Fibroblast of lung (primary cell): ENCODE measurements around the gene ITPRID2. TPM values are rescaled to one million over a fixed set of nuclear protein-coding genes. Genes with fewer than 3 reads are reported as not detected.

Source experiments
- DNase-seq, 2 donors: peaks; one replicate each; pipeline versions ENCODE4 v3.0.0 to v3.0.0-alpha.2; 2010; ENCODE audit warnings: low read depth in 2 of 2
- H2AFZ ChIP-seq: 2 replicates; pipeline ENCODE4 v1.5.1; 2012; ENCODE audit warnings: low read length, control low read depth, inconsistent platforms
- H3K27ac ChIP-seq: 2 replicates; pipeline ENCODE4 v1.5.1; 2011; ENCODE audit warnings: low read length, control low read depth; ENCODE audit not compliant: insufficient read depth
- H3K27me3 ChIP-seq: 2 replicates; pipeline ENCODE4 v1.5.1; 2011; ENCODE audit warnings: mild to moderate bottlenecking, low read length; ENCODE audit not compliant: control insufficient read depth, insufficient read depth
- H3K36me3 ChIP-seq: 2 replicates; pipeline ENCODE4 v1.5.1; 2011; ENCODE audit warnings: low read length; ENCODE audit not compliant: control insufficient read depth, insufficient read depth
- H3K4me1 ChIP-seq: 2 replicates; pipeline ENCODE4 v1.5.1; 2011; ENCODE audit warnings: low read length; ENCODE audit not compliant: control insufficient read depth, insufficient read depth; ENCODE audit errors: extremely low read depth
- H3K4me2 ChIP-seq: 2 replicates; pipeline ENCODE4 v1.5.1; 2011; ENCODE audit warnings: low read length, control low read depth; ENCODE audit not compliant: insufficient read depth; ENCODE audit errors: extremely low read depth
- H3K4me3 ChIP-seq, 4 experiments: fragments of 200-600 bp in 1 of 4; sonication (generic) in 1 of 4; replicated peaks in 1 of 4; 2 replicates each; pipeline ENCODE4 v1.5.1; 2011 to 2016; ENCODE audit warnings: low read length in 4 of 4, low read depth in 3 of 4, mild to moderate bottlenecking in 3 of 4, control low read depth in 2 of 4, inconsistent platforms in 1 of 4, mixed read lengths in 1 of 4; ENCODE audit not compliant: insufficient read depth in 1 of 4; ENCODE audit errors: control extremely low read depth in 1 of 4
- H3K79me2 ChIP-seq: 2 replicates; pipeline ENCODE4 v1.5.1; 2012; ENCODE audit warnings: mild to moderate bottlenecking, low read length, inconsistent platforms; ENCODE audit not compliant: control insufficient read depth, insufficient read depth
- H3K9ac ChIP-seq: 2 replicates; pipeline ENCODE4 v1.5.1; 2011; ENCODE audit warnings: mild to moderate bottlenecking, low read length, control low read depth; ENCODE audit not compliant: insufficient read depth
- H3K9me3 ChIP-seq: 2 replicates; pipeline ENCODE4 v1.5.1; 2012; ENCODE audit warnings: low read depth, low read length; ENCODE audit not compliant: control insufficient read depth, insufficient read depth
- H4K20me1 ChIP-seq: 2 replicates; pipeline ENCODE4 v1.5.1; 2011; ENCODE audit warnings: low read length; ENCODE audit not compliant: control insufficient read depth, insufficient read depth; ENCODE audit errors: extremely low read depth
- EZH2 ChIP-seq: IDR thresholded peaks from 2 replicates; pipeline ENCODE4 v1.5.1; 2012; ENCODE audit warnings: low read length, control low read depth, mild to moderate bottlenecking; ENCODE audit errors: missing control alignments
- polyA plus RNA-seq, 2 donors: library from polyadenylated mRNA; depleted of rRNA in 1 of 2; stranded (reverse) in 1 of 2; unstranded in 1 of 2; fragments of >200 nt; gene quantifications; 2 replicates each; pipeline ENCODE4 v1.2.1, GENCODE V29; 2011 to 2012; ENCODE audit warnings: missing spikeins in 1 of 2
- total RNA-seq: library from RNA; depleted of rRNA; stranded (reverse); fragments of >200 nt; gene quantifications from 2 replicates; pipeline ENCODE4 v1.2.1, GENCODE V29; 2014
- TF ChIP-seq, protein P1 (sequence below), 2 donors: IDR thresholded peaks in 1 of 2; conservative IDR thresholded peaks in 1 of 2; 1 replicate in 1 of 2; 2 replicates in 1 of 2; pipeline ENCODE4 v1.5.1; 2011 to 2012; ENCODE audit warnings: low read length in 2 of 2, control low read depth in 1 of 2, inconsistent platforms in 1 of 2, low read depth in 1 of 2, mild to moderate bottlenecking in 1 of 2

The ITPRID2 gene
- total and polyA plus RNA-seq, 2 donors (not counting 1 experiment from before 2014, with no cell fraction given), result 70.5 to 179 TPM

DNA sequence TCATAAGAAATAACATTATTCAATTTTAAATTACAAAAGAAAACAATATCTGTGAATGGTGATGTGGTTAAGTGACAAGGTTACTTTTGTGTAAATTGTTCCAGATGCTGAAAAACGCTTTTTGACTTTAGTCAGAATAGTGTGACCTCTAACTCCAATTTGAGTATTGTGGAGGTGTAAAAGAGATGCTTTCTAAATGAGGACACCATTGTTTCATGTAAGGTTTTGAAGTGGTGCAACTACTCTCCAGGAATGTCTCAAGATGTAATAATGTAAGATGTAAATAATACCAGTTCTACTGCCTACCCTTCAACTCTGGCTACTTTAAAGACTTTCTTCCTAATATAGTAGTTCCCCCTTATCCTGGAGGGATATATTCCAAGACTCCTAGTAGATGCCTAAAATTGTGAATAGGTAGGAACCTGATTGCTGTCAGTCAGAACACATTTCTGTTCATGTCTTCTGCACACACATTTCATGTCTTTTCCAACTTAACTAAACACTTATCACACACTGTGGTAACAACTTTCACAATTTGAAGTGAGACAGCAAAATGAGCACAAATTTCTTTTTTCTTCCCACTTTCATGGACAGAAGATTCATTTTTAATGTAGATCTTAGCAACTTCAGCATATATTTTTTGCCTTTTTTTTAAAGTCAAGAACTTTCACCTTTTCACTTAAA is 55.1 kb downstream of the ITPRID2 start:
- Histone ChIP-seq H2AFZ (no peak overlapping the region), H3K4me3 (no peak overlapping the region), H3K79me2 (no peaks in the 10 kb centered on the region), H3K36me3 (no peaks in the 10 kb centered on the region), H3K4me1 (peaks cover 6% of the 10 kb centered on the region), H4K20me1 (no peaks in the 10 kb centered on the region), H3K9ac (no peak overlapping the region), H3K27me3 (no peaks in the 10 kb centered on the region), H3K27ac (no peak overlapping the region), H3K4me2 (no peak overlapping the region), H3K9me3 (no peaks in the 10 kb centered on the region)
- DNase-seq, result no peak
- TF ChIP-seq, protein P1, sequence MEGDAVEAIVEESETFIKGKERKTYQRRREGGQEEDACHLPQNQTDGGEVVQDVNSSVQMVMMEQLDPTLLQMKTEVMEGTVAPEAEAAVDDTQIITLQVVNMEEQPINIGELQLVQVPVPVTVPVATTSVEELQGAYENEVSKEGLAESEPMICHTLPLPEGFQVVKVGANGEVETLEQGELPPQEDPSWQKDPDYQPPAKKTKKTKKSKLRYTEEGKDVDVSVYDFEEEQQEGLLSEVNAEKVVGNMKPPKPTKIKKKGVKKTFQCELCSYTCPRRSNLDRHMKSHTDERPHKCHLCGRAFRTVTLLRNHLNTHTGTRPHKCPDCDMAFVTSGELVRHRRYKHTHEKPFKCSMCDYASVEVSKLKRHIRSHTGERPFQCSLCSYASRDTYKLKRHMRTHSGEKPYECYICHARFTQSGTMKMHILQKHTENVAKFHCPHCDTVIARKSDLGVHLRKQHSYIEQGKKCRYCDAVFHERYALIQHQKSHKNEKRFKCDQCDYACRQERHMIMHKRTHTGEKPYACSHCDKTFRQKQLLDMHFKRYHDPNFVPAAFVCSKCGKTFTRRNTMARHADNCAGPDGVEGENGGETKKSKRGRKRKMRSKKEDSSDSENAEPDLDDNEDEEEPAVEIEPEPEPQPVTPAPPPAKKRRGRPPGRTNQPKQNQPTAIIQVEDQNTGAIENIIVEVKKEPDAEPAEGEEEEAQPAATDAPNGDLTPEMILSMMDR (conservative IDR thresholded peaks at IDR 0.05 in 1 of 2, IDR thresholded peaks at IDR 0.05 in 1 of 2; ENCODE audit: low read depth in 1 of 2, low read length in 2 of 2), result no peak
- TF ChIP-seq EZH2, result no peak

DNA sequence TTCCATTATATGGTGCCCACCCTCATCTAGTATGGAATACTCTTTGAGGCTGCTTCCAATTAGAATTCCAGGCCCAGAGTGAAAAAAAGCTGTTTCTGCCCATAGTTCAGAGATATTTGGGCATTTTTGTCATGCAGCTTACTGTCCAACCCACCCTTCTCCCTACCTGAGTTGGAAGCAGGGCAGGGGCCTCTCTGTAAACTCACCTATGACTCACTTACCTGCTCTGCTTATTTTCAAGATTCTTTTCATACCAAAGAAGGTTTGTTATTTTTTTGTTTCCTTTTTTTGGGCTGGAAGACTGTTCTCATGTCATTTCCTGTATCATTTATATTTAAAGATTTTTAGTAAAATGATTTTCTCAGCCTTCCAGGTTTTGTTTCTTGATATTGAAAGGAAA is 55.7 kb downstream of the ITPRID2 start:
- TF ChIP-seq, protein P1 (conservative IDR thresholded peaks at IDR 0.05 in 1 of 2, IDR thresholded peaks at IDR 0.05 in 1 of 2; ENCODE audit: low read depth in 1 of 2, low read length in 2 of 2), result no peak
- no peak for TF ChIP-seq EZH2
- Histone ChIP-seq H3K9ac (no peak overlapping the region), H2AFZ (no peak overlapping the region), H3K27me3 (no peaks in the 10 kb centered on the region), H3K27ac (no peak overlapping the region), H3K4me3 (no peak overlapping the region), H3K79me2 (no peaks in the 10 kb centered on the region), H4K20me1 (no peaks in the 10 kb centered on the region), H3K9me3 (no peaks in the 10 kb centered on the region), H3K4me1 (peaks cover 6% of the 10 kb centered on the region), H3K4me2 (no peak overlapping the region), H3K36me3 (no peaks in the 10 kb centered on the region)
- DNase-seq, result no peak

DNA sequence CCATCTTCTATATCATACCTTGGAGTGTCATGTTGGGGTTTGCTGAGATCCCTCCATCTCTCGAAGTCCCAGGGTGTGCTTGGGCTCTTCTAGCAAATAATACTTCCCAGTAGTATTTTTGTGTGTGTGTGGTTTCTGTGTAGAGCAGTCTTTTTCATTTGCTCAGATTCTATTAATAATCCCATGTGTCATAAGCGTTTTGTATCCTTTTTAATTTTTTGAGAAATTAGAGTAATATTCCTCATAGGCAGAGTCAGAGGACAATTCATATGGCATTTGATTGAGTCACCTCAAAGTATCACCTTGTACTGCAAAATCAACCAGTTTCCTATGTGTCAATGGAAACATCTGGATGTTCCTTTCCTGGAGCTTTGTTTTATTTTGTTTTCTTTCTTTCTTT is 56.7 kb downstream of the ITPRID2 start:
- Histone ChIP-seq H3K4me2 (no peak overlapping the region), H2AFZ (no peak overlapping the region), H3K27ac (no peak overlapping the region), H3K4me1 (peaks cover 6% of the 10 kb centered on the region), H3K4me3 (no peak overlapping the region), H3K36me3 (no peaks in the 10 kb centered on the region), H3K9me3 (no peaks in the 10 kb centered on the region), H3K9ac (no peak overlapping the region), H3K27me3 (no peaks in the 10 kb centered on the region), H3K79me2 (no peaks in the 10 kb centered on the region), H4K20me1 (no peaks in the 10 kb centered on the region)
- TF ChIP-seq EZH2, result no peak
- TF ChIP-seq, protein P1 (conservative IDR thresholded peaks at IDR 0.05 in 1 of 2, IDR thresholded peaks at IDR 0.05 in 1 of 2; ENCODE audit: low read depth in 1 of 2, low read length in 2 of 2), result no peak
- DNase-seq, result peak in 1 of 2 donors; percentile 21
